Mesothelial cell of epicardium (in vitro differentiated cells): Measurements from ENCODE around the gene MAD1L1. TPM values are rescaled to one million over a fixed set of nuclear protein-coding genes. Genes with fewer than 3 reads are reported as not detected.

Source experiments
- DNase-seq, 2 experiments: peaks; one replicate each; pipeline ENCODE4 v3.0.0; 2021; ENCODE audit warnings: low spot score in 2 of 2; ENCODE audit not compliant: unreplicated experiment in 2 of 2
- H3K27ac Mint-ChIP-seq: 2 replicates; pipeline ENCODE4 v1.8.0; 2021; ENCODE audit warnings: mixed read lengths
- H3K27me3 Mint-ChIP-seq: 2 replicates; pipeline ENCODE4 v1.8.0; 2021; ENCODE audit warnings: low read depth, mixed read lengths
- H3K36me3 Mint-ChIP-seq: 2 replicates; pipeline ENCODE4 v1.8.0; 2021; ENCODE audit warnings: mixed read lengths
- H3K4me1 Mint-ChIP-seq: 2 replicates; pipeline ENCODE4 v1.8.0; 2021; ENCODE audit warnings: mixed read lengths
- H3K4me3 Mint-ChIP-seq: 2 replicates; pipeline ENCODE4 v1.8.0; 2021; ENCODE audit warnings: mild to moderate bottlenecking, moderate library complexity, mixed read lengths
- H3K9me3 Mint-ChIP-seq: 2 replicates; pipeline ENCODE4 v1.8.0; 2021; ENCODE audit warnings: mixed read lengths
- CTCF ChIP-seq: fragments of 200-600 bp; sonication (generic); IDR thresholded peaks from one replicate; pipeline ENCODE4 v1.5.0; 2021; ENCODE audit warnings: antibody characterized with exemption; ENCODE audit not compliant: unreplicated experiment
- total RNA-seq: library from RNA; stranded (reverse); gene quantifications from 3 replicates; pipeline ENCODE4 v1.2.1, GENCODE V29; 2021

The MAD1L1 gene
- total RNA-seq, 1 donor from 2014 or later, result 45.0 TPM

- no peak overlapping the region for H3K4me3 Mint-ChIP-seq
- no peaks in the 10 kb centered on the region for H3K9me3 Mint-ChIP-seq
- H3K27ac Mint-ChIP-seq, result no peak overlapping the region
- H3K36me3 Mint-ChIP-seq, result peaks cover 12% of the 10 kb centered on the region
- no peak for DNase-seq
- no peaks in the 10 kb centered on the region for H3K27me3 Mint-ChIP-seq
- H3K4me1 Mint-ChIP-seq, result peaks cover 2% of the 10 kb centered on the region
- TF ChIP-seq CTCF, result no peak
These were observed 92.3 kb downstream of the MAD1L1 start for GRCh38 chr7:2140216-2141020.

- Mint-ChIP-seq H3K9me3 (no peaks in the 10 kb centered on the region), H3K36me3 (peaks cover 20% of the 10 kb centered on the region), H3K4me3 (no peak overlapping the region), H3K27me3 (no peaks in the 10 kb centered on the region), H3K27ac (no peak overlapping the region), H3K4me1 (peaks cover 2% of the 10 kb centered on the region)
- no peak for TF ChIP-seq CTCF
- DNase-seq, result no peak
These were observed 93.6 kb downstream of the MAD1L1 start for GRCh38 chr7:2139004-2139699.

- no peak for TF ChIP-seq CTCF
- H3K36me3 Mint-ChIP-seq, result peaks cover 24% of the 10 kb centered on the region
- no peaks in the 10 kb centered on the region for H3K9me3 Mint-ChIP-seq
- DNase-seq, result no peak
- no peak overlapping the region for H3K4me3 Mint-ChIP-seq
- H3K27me3 Mint-ChIP-seq, result no peaks in the 10 kb centered on the region
- peaks cover 2% of the 10 kb centered on the region for H3K4me1 Mint-ChIP-seq
- H3K27ac Mint-ChIP-seq, result no peak overlapping the region
These were observed 94.5 kb downstream of the MAD1L1 start for GRCh38 chr7:2138146-2138765.

GRCh38 chr7:2134740-2135139 lies 98.0 kb downstream of the MAD1L1 start:
- TF ChIP-seq CTCF, result no peak
- no peaks in the 10 kb centered on the region for H3K9me3 Mint-ChIP-seq
- no peaks in the 10 kb centered on the region for H3K4me1 Mint-ChIP-seq
- no peak overlapping the region for H3K4me3 Mint-ChIP-seq
- H3K36me3 Mint-ChIP-seq, result peaks cover 25% of the 10 kb centered on the region
- H3K27me3 Mint-ChIP-seq, result no peaks in the 10 kb centered on the region
- no peak overlapping the region for H3K27ac Mint-ChIP-seq
- no peak for DNase-seq

GRCh38 chr7:2132243-2132642 lies 100.5 kb downstream of the MAD1L1 start:
- Mint-ChIP-seq H3K36me3 (peaks cover 25% of the 10 kb centered on the region), H3K4me3 (no peak overlapping the region), H3K27me3 (no peaks in the 10 kb centered on the region), H3K4me1 (peaks cover 13% of the 10 kb centered on the region), H3K27ac (no peak overlapping the region), H3K9me3 (no peaks in the 10 kb centered on the region)
- TF ChIP-seq CTCF, result no peak
- DNase-seq, result no peak
